HCT116 (cell line): ENCODE measurements around the gene ATP5PO.

Source experiments
- CTCF ChIP-seq, 3 experiments: fragments of 200-600 bp in 1 of 3; sonication (generic) in 1 of 3; IDR thresholded peaks in 2 of 3; conservative IDR thresholded peaks in 1 of 3; 2 replicates each; pipeline ENCODE4 v1.5.1; 2012 to 2017; ENCODE audit warnings: low read depth in 2 of 3, low read length in 2 of 3, antibody characterized with exemption in 1 of 3, borderline replicate concordance in 1 of 3, control low read depth in 1 of 3, mild to moderate bottlenecking in 1 of 3, mixed read lengths in 1 of 3, mixed run types in 1 of 3, moderate library complexity in 1 of 3; ENCODE audit not compliant: insufficient read depth in 1 of 3
- EZH2phosphoT487 ChIP-seq: fragments of 200-600 bp; IDR thresholded peaks from 2 replicates; pipeline ENCODE4 v1.6.1; 2018; ENCODE audit warnings: antibody characterized with exemption, borderline replicate concordance
- JUND ChIP-seq: IDR thresholded peaks from 2 replicates; pipeline ENCODE4 v1.6.1; 2012
- POLR2A ChIP-seq: IDR thresholded peaks from 2 replicates; pipeline ENCODE4 v1.7.0; 2011; ENCODE audit warnings: borderline replicate concordance; ENCODE audit not compliant: insufficient read depth, insufficient read length; ENCODE audit errors: extremely low read depth
- POLR2AphosphoS5 ChIP-seq: IDR thresholded peaks from 2 replicates; pipeline ENCODE4 v1.6.1; 2011; ENCODE audit warnings: mild to moderate bottlenecking, low read depth, low read length, moderate library complexity

- TF ChIP-seq JUND (no peak), POLR2A (no peak), CTCF (IDR thresholded peaks at IDR 0.05 in 2 of 3, conservative IDR thresholded peaks at IDR 0.05 in 1 of 3; ENCODE audit: borderline replicate concordance in 1 of 3, insufficient read depth in 1 of 3, low read depth in 2 of 3, low read length in 2 of 3) (no peak), POLR2AphosphoS5 (no peak), EZH2phosphoT487 (no peak)
Measured at GRCh38 chr21:33944185-33944763, 28.7 kb upstream of the ATP5PO start.
